ENCODE data around the gene BABAM2. TPM values are rescaled to one million over a fixed set of nuclear protein-coding genes. Genes with fewer than 3 reads are reported as not detected.

Gene BABAM2
- total and polyA plus RNA-seq, 2 donors, result 17.4 to 34.8 TPM

GRCh38 chr2:27988306-27988705, 97.8 kb downstream of the BABAM2 start:
- WGBS, result 96% methylated on average over 3 of the region's 3 CpGs
- H3K4me3 ChIP-seq (ENCODE audit: low read length in 2 of 2), result no peak overlapping the region
- no peak for DNase-seq (ENCODE audit: low read depth in 6 of 9, low spot score in 9 of 9)

GRCh38 chr2:27988718-27989117, 98.2 kb downstream of the BABAM2 start:
- no peaks in the 10 kb centered on the region for H3K9me3 ChIP-seq (ENCODE audit: control insufficient read depth in 2 of 2, insufficient read depth in 1 of 2, low read length in 1 of 2)
- no peaks in the 10 kb centered on the region for H3K36me3 ChIP-seq (ENCODE audit: control insufficient read depth in 2 of 2, insufficient read depth in 2 of 2, low read length in 1 of 2)
- no peak for DNase-seq (ENCODE audit: low read depth in 6 of 9, low spot score in 9 of 9)
- H3K27me3 ChIP-seq (ENCODE audit: control insufficient read depth in 2 of 2, insufficient read depth in 1 of 2, low read length in 1 of 2), result no peaks in the 10 kb centered on the region
- whole genome bisulfite sequencing, result 94% methylated on average over 2 of the region's 2 CpGs
- H3K4me3 ChIP-seq (ENCODE audit: low read length in 2 of 2), result no peak overlapping the region
- no peak overlapping the region for H3K27ac ChIP-seq (ENCODE audit: low read depth in 1 of 2, low read length in 1 of 2)
- H3K4me1 ChIP-seq (ENCODE audit: control insufficient read depth in 2 of 2, insufficient read depth in 2 of 2, low read length in 2 of 2), result no peaks in the 10 kb centered on the region

More at GRCh38 chr2:27988306-27988705, 97.8 kb downstream of the BABAM2 start:
- Histone ChIP-seq H3K27me3 (ENCODE audit: control insufficient read depth in 2 of 2, insufficient read depth in 1 of 2, low read length in 1 of 2) (no peaks in the 10 kb centered on the region), H3K27ac (ENCODE audit: low read depth in 1 of 2, low read length in 1 of 2) (no peak overlapping the region), H3K36me3 (ENCODE audit: control insufficient read depth in 2 of 2, insufficient read depth in 2 of 2, low read length in 1 of 2) (no peaks in the 10 kb centered on the region), H3K9me3 (ENCODE audit: control insufficient read depth in 2 of 2, insufficient read depth in 1 of 2, low read length in 1 of 2) (no peaks in the 10 kb centered on the region), H3K4me1 (ENCODE audit: control insufficient read depth in 2 of 2, insufficient read depth in 2 of 2, low read length in 2 of 2) (no peaks in the 10 kb centered on the region)

- Histone ChIP-seq H3K36me3 (ENCODE audit: control insufficient read depth in 2 of 2, insufficient read depth in 2 of 2, low read length in 1 of 2) (no peaks in the 10 kb centered on the region), H3K4me3 (ENCODE audit: low read length in 2 of 2) (no peak overlapping the region), H3K27ac (ENCODE audit: low read depth in 1 of 2, low read length in 1 of 2) (no peak overlapping the region), H3K9me3 (ENCODE audit: control insufficient read depth in 2 of 2, insufficient read depth in 1 of 2, low read length in 1 of 2) (no peaks in the 10 kb centered on the region), H3K4me1 (ENCODE audit: control insufficient read depth in 2 of 2, insufficient read depth in 2 of 2, low read length in 2 of 2) (no peaks in the 10 kb centered on the region), H3K27me3 (ENCODE audit: control insufficient read depth in 2 of 2, insufficient read depth in 1 of 2, low read length in 1 of 2) (no peaks in the 10 kb centered on the region)
- DNase-seq (ENCODE audit: low read depth in 6 of 9, low spot score in 9 of 9), result no peak
- WGBS, result over 99% methylated on average over 2 of the region's 2 CpGs
Measured at GRCh38 chr2:27989149-27989548, 98.6 kb downstream of the BABAM2 start.

- Histone ChIP-seq H3K4me1 (ENCODE audit: control insufficient read depth in 2 of 2, insufficient read depth in 2 of 2, low read length in 2 of 2) (no peaks in the 10 kb centered on the region), H3K9me3 (ENCODE audit: control insufficient read depth in 2 of 2, insufficient read depth in 1 of 2, low read length in 1 of 2) (peaks cover 0 to 1% of the 10 kb centered on the region in 2 donors), H3K27ac (ENCODE audit: low read depth in 1 of 2, low read length in 1 of 2) (no peak overlapping the region), H3K36me3 (ENCODE audit: control insufficient read depth in 2 of 2, insufficient read depth in 2 of 2, low read length in 1 of 2) (no peaks in the 10 kb centered on the region), H3K4me3 (ENCODE audit: low read length in 2 of 2) (no peak overlapping the region), H3K27me3 (ENCODE audit: control insufficient read depth in 2 of 2, insufficient read depth in 1 of 2, low read length in 1 of 2) (no peaks in the 10 kb centered on the region)
- DNase-seq (ENCODE audit: low read depth in 6 of 9, low spot score in 9 of 9), result no peak
- WGBS, result 98% methylated on average over 4 of the region's 4 CpGs
Measured at GRCh38 chr2:27990030-27990590, 99.6 kb downstream of the BABAM2 start.

GRCh38 chr2:27991146-27991545, 100.6 kb downstream of the BABAM2 start:
- Histone ChIP-seq H3K9me3 (ENCODE audit: control insufficient read depth in 2 of 2, insufficient read depth in 1 of 2, low read length in 1 of 2) (peaks cover 0 to 1% of the 10 kb centered on the region in 2 donors), H3K4me1 (ENCODE audit: control insufficient read depth in 2 of 2, insufficient read depth in 2 of 2, low read length in 2 of 2) (no peaks in the 10 kb centered on the region), H3K27me3 (ENCODE audit: control insufficient read depth in 2 of 2, insufficient read depth in 1 of 2, low read length in 1 of 2) (no peaks in the 10 kb centered on the region), H3K36me3 (ENCODE audit: control insufficient read depth in 2 of 2, insufficient read depth in 2 of 2, low read length in 1 of 2) (no peaks in the 10 kb centered on the region), H3K27ac (ENCODE audit: low read depth in 1 of 2, low read length in 1 of 2) (no peak overlapping the region), H3K4me3 (ENCODE audit: low read length in 2 of 2) (no peak overlapping the region)
- 87% methylated on average over 1 of the region's 1 CpG for WGBS
- DNase-seq (ENCODE audit: low read depth in 6 of 9, low spot score in 9 of 9), result no peak

- H3K27ac ChIP-seq (ENCODE audit: low read depth in 1 of 2, low read length in 1 of 2), result no peak overlapping the region
- no peaks in the 10 kb centered on the region for H3K27me3 ChIP-seq (ENCODE audit: control insufficient read depth in 2 of 2, insufficient read depth in 1 of 2, low read length in 1 of 2)
- H3K4me3 ChIP-seq (ENCODE audit: low read length in 2 of 2), result no peak overlapping the region
- H3K36me3 ChIP-seq (ENCODE audit: control insufficient read depth in 2 of 2, insufficient read depth in 2 of 2, low read length in 1 of 2), result no peaks in the 10 kb centered on the region
- peaks cover 0 to 1% of the 10 kb centered on the region in 2 donors for H3K9me3 ChIP-seq (ENCODE audit: control insufficient read depth in 2 of 2, insufficient read depth in 1 of 2, low read length in 1 of 2)
- no peaks in the 10 kb centered on the region for H3K4me1 ChIP-seq (ENCODE audit: control insufficient read depth in 2 of 2, insufficient read depth in 2 of 2, low read length in 2 of 2)
- no peak for DNase-seq (ENCODE audit: low read depth in 6 of 9, low spot score in 9 of 9)
Measured at GRCh38 chr2:27992787-27993401, 102.4 kb downstream of the BABAM2 start.

GRCh38 chr2:27993402-27993787, 102.9 kb downstream of the BABAM2 start:
- no peak overlapping the region for H3K27ac ChIP-seq (ENCODE audit: low read depth in 1 of 2, low read length in 1 of 2)
- no peaks in the 10 kb centered on the region for H3K4me1 ChIP-seq (ENCODE audit: control insufficient read depth in 2 of 2, insufficient read depth in 2 of 2, low read length in 2 of 2)
- no peak overlapping the region for H3K4me3 ChIP-seq (ENCODE audit: low read length in 2 of 2)
- H3K36me3 ChIP-seq (ENCODE audit: control insufficient read depth in 2 of 2, insufficient read depth in 2 of 2, low read length in 1 of 2), result no peaks in the 10 kb centered on the region
- H3K27me3 ChIP-seq (ENCODE audit: control insufficient read depth in 2 of 2, insufficient read depth in 1 of 2, low read length in 1 of 2), result no peaks in the 10 kb centered on the region
- DNase-seq (ENCODE audit: low read depth in 6 of 9, low spot score in 9 of 9), result no peak
- 83% methylated on average over 1 of the region's 1 CpG for WGBS
- peaks cover 0 to 1% of the 10 kb centered on the region in 2 donors for H3K9me3 ChIP-seq (ENCODE audit: control insufficient read depth in 2 of 2, insufficient read depth in 1 of 2, low read length in 1 of 2)

GRCh38 chr2:27993950-27994728, 103.6 kb downstream of the BABAM2 start:
- no peak overlapping the region for H3K4me3 ChIP-seq (ENCODE audit: low read length in 2 of 2)
- DNase-seq (ENCODE audit: low read depth in 6 of 9, low spot score in 9 of 9), result no peak
- no peak overlapping the region for H3K27ac ChIP-seq (ENCODE audit: low read depth in 1 of 2, low read length in 1 of 2)
- over 99% methylated on average over 5 of the region's 5 CpGs for WGBS
- no peaks in the 10 kb centered on the region for H3K4me1 ChIP-seq (ENCODE audit: control insufficient read depth in 2 of 2, insufficient read depth in 2 of 2, low read length in 2 of 2)
- H3K36me3 ChIP-seq (ENCODE audit: control insufficient read depth in 2 of 2, insufficient read depth in 2 of 2, low read length in 1 of 2), result no peaks in the 10 kb centered on the region
- peaks cover 0 to 1% of the 10 kb centered on the region in 2 donors for H3K9me3 ChIP-seq (ENCODE audit: control insufficient read depth in 2 of 2, insufficient read depth in 1 of 2, low read length in 1 of 2)
- no peaks in the 10 kb centered on the region for H3K27me3 ChIP-seq (ENCODE audit: control insufficient read depth in 2 of 2, insufficient read depth in 1 of 2, low read length in 1 of 2)

- H3K9me3 ChIP-seq (ENCODE audit: control insufficient read depth in 2 of 2, insufficient read depth in 1 of 2, low read length in 1 of 2), result peaks cover 0 to 1% of the 10 kb centered on the region in 2 donors
- H3K27me3 ChIP-seq (ENCODE audit: control insufficient read depth in 2 of 2, insufficient read depth in 1 of 2, low read length in 1 of 2), result no peaks in the 10 kb centered on the region
- no peak overlapping the region for H3K4me3 ChIP-seq (ENCODE audit: low read length in 2 of 2)
- H3K36me3 ChIP-seq (ENCODE audit: control insufficient read depth in 2 of 2, insufficient read depth in 2 of 2, low read length in 1 of 2), result no peaks in the 10 kb centered on the region
- WGBS, result 97% methylated on average over 5 of the region's 5 CpGs
- H3K27ac ChIP-seq (ENCODE audit: low read depth in 1 of 2, low read length in 1 of 2), result no peak overlapping the region
- DNase-seq (ENCODE audit: low read depth in 6 of 9, low spot score in 9 of 9), result no peak
- H3K4me1 ChIP-seq (ENCODE audit: control insufficient read depth in 2 of 2, insufficient read depth in 2 of 2, low read length in 2 of 2), result no peaks in the 10 kb centered on the region
Measured at GRCh38 chr2:27996156-27996922, 105.8 kb downstream of the BABAM2 start.
